Esophagus squamous epithelium (tissue), 4 donors: ENCODE measurements around the gene C19orf44.

ENCODE experiments used
- CTCF ChIP-seq, 6 experiments: fragments of 450-650 bp in 4 of 6; fragments of 200-600 bp in 2 of 6; sonication (generic) in 2 of 6; IDR thresholded peaks; one replicate each; pipeline ENCODE4 v1.5.1; 2016 to 2019; ENCODE audit warnings: antibody characterized with exemption in 6 of 6, mild to moderate bottlenecking in 4 of 6, moderate library complexity in 4 of 6
- POLR2A ChIP-seq, 4 donors: fragments of 450-650 bp; IDR thresholded peaks; one replicate each; pipeline ENCODE4 v1.6.1; 2017; ENCODE audit warnings: antibody characterized with exemption in 4 of 4, mild to moderate bottlenecking in 4 of 4, moderate library complexity in 3 of 4

DNA sequence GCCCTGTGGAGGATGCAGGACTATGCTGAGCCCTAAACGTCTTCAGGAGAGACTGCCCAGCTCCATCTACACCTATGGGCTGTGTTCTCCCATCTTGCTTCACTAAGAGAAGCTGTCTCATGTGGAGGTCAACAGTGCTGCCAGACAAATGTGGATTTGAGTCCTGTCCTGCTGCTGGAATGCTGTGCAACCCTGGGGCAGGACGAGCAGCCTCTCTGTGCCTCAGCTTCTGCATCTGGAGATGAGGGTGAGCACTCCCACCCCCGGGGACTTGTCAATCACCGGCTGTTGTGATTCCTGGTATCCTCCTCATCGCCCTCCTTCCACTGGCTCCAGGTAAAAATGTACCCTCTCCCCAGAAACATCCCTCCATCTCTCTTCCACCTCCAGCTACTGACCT, 40.7 kb upstream of the C19orf44 start:
- TF ChIP-seq CTCF (IDR thresholded peaks at IDR 0.05), result no peak
- no peak for TF ChIP-seq POLR2A (IDR thresholded peaks at IDR 0.05)
